KMS-11 (cell line): ENCODE data around the gene PPIB.

Experiments
- H2AFZ ChIP-seq: fragments of 200-600 bp; sonication (generic); 2 replicates; pipeline ENCODE4 v1.6.1; 2016; ENCODE audit warnings: antibody characterized with exemption, mixed run types, low read depth
- H3K27ac ChIP-seq: fragments of 200-600 bp; sonication (generic); 2 replicates; pipeline ENCODE4 v1.6.1; 2016; ENCODE audit warnings: mild to moderate bottlenecking, mixed run types
- H3K27me3 ChIP-seq: fragments of 200-600 bp; sonication (generic); 2 replicates; pipeline ENCODE4 v1.6.1; 2017; ENCODE audit warnings: mild to moderate bottlenecking, low read depth, mixed run types, moderate library complexity; ENCODE audit not compliant: insufficient read depth
- H3K36me3 ChIP-seq: fragments of 200-600 bp; sonication (generic); 2 replicates; pipeline ENCODE4 v1.6.1; 2017; ENCODE audit warnings: mild to moderate bottlenecking, mixed run types; ENCODE audit not compliant: insufficient read depth
- H3K4me1 ChIP-seq: fragments of 200-600 bp; sonication (generic); 2 replicates; pipeline ENCODE4 v1.6.1; 2016; ENCODE audit warnings: mild to moderate bottlenecking, low read depth, mixed run types; ENCODE audit not compliant: poor library complexity, severe bottlenecking
- H3K4me2 ChIP-seq: fragments of 200-600 bp; sonication (generic); 2 replicates; pipeline ENCODE4 v1.7.0; 2016; ENCODE audit warnings: mild to moderate bottlenecking, mixed run types
- H3K4me3 ChIP-seq: fragments of 200-600 bp; sonication (generic); IDR thresholded peaks from 2 replicates; pipeline ENCODE4 v1.6.1; 2017; ENCODE audit warnings: low read depth, low read length, mixed read lengths; ENCODE audit not compliant: insufficient read depth
- H3K79me2 ChIP-seq: fragments of 200-600 bp; sonication (generic); 2 replicates; pipeline ENCODE4 v1.6.1; 2016; ENCODE audit warnings: low read depth, mixed run types; ENCODE audit not compliant: insufficient read depth
- H3K9ac ChIP-seq: fragments of 200-600 bp; sonication (generic); 2 replicates; pipeline ENCODE4 v1.6.1; 2016; ENCODE audit warnings: mild to moderate bottlenecking, mixed run types
- H4K20me1 ChIP-seq: fragments of 200-600 bp; sonication (generic); 2 replicates; pipeline ENCODE4 v1.6.1; 2016; ENCODE audit warnings: mild to moderate bottlenecking, mixed run types; ENCODE audit not compliant: insufficient read depth
- TF ChIP-seq, protein P1 (sequence below): fragments of 200-600 bp; sonication (generic); conservative IDR thresholded peaks from 2 replicates; pipeline ENCODE4 v1.6.1; 2017; ENCODE audit warnings: low read depth, mild to moderate bottlenecking, antibody characterized with exemption, low read length, moderate library complexity, mixed read lengths

PPIB gene

DNA sequence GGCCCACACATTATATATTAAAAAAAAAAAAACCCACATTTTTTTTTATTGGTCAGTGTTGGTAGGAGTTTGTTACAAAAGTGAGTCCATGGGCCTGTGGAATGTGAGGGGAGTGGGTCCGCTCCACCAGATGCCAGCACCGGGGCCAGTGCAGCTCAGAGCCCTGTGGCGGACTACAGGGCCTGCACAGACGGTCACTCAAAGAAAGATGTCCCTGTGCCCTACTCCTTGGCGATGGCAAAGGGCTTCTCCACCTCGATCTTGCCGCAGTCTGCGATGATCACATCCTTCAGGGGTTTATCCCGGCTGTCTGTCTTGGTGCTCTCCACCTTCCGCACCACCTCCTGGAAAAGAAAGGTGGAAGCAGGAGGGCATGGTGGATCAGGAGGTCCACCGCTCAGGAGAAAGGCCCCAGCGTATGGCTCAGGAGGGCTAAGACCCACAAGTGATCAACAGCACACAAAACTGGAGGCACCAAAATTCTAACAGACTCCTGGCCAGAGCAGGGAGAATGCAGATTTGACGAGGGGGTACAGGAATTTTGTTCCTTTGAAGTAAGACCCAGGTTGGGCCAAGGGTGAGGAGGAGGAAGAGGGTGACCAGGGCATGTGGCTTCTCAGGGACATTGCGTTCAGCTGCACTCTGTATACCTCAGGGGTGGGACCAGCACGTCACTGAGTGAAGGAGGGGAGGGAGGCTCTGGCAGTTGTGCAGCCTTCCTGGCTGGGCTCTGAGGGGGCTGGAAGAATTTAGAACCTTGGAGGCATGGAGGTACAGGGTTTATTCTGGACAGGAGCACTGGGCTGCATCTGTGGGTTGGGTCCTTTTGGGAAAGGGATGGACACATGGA lies 6.8 kb downstream of the PPIB start:
- Histone ChIP-seq H3K27ac (no peak overlapping the region), H3K4me3 (no peak overlapping the region), H2AFZ (no peak overlapping the region), H3K4me2 (no peak overlapping the region), H3K27me3 (peaks cover 8% of the 10 kb centered on the region), H3K36me3 (peaks cover 6% of the 10 kb centered on the region; the same call in 1 of the 2 replicates), H4K20me1 (no peaks in the 10 kb centered on the region), H3K79me2 (peaks cover 10% of the 10 kb centered on the region), H3K9ac (no peak overlapping the region), H3K4me1 (peaks cover 28% of the 10 kb centered on the region)
- TF ChIP-seq, protein P1, sequence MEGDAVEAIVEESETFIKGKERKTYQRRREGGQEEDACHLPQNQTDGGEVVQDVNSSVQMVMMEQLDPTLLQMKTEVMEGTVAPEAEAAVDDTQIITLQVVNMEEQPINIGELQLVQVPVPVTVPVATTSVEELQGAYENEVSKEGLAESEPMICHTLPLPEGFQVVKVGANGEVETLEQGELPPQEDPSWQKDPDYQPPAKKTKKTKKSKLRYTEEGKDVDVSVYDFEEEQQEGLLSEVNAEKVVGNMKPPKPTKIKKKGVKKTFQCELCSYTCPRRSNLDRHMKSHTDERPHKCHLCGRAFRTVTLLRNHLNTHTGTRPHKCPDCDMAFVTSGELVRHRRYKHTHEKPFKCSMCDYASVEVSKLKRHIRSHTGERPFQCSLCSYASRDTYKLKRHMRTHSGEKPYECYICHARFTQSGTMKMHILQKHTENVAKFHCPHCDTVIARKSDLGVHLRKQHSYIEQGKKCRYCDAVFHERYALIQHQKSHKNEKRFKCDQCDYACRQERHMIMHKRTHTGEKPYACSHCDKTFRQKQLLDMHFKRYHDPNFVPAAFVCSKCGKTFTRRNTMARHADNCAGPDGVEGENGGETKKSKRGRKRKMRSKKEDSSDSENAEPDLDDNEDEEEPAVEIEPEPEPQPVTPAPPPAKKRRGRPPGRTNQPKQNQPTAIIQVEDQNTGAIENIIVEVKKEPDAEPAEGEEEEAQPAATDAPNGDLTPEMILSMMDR, result no peak

DNA sequence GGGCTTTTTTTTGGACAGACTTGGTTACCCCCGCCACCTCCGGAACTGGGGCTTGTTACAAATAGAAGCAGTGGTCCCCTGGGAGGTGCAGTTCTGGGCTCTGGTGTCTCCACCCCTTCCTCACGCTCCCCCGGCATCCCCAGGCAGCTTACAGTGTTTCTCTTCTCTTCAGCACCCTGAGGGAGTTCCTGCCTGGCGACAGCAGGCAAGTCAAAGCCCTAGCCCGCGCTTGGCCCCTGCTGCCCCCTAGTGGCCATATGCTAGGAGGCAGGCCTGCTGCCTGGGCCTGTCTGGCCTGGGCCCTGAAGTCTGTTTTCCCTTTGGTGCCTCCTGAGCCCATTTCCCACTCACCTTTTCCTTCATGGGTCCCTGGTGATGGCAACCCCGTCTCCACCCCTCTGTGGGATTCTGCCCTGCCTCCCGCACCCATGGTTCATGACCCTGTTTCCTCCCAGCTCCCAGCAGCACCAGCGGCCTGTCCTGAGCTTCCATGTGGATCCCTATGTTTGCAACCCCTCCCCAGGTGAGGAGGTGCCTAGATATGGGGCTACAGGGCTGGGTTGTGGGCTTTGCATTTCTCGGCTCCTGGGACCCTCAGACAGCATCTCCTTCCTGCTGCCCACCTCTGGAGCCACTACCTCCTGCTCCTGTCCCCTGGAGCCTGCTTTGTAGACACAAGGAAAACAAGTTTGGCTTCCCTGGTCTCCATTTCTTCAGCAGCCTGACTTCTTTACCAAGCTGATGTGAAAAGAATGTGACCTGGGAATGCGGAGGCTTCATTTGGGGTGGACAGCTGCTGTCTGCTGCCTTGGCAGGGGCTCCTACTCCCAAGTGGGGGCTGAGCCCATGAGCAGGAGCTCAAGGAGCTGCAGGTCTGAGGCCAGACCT lies 9.1 kb downstream of the PPIB start:
- Histone ChIP-seq H3K27ac (peak overlapping the region; percentile 21; the same call in 1 of the 2 replicates), H4K20me1 (no peaks in the 10 kb centered on the region), H3K4me2 (peak overlapping the region; percentile 80), H3K4me1 (peaks cover 24% of the 10 kb centered on the region), H3K36me3 (peaks cover 6% of the 10 kb centered on the region; the same call in 1 of the 2 replicates), H3K27me3 (peaks cover 8% of the 10 kb centered on the region), H3K4me3 (no peak overlapping the region), H2AFZ (no peak overlapping the region), H3K79me2 (no peaks in the 10 kb centered on the region), H3K9ac (no peak overlapping the region)
- TF ChIP-seq, protein P1, result peak; percentile 91

DNA sequence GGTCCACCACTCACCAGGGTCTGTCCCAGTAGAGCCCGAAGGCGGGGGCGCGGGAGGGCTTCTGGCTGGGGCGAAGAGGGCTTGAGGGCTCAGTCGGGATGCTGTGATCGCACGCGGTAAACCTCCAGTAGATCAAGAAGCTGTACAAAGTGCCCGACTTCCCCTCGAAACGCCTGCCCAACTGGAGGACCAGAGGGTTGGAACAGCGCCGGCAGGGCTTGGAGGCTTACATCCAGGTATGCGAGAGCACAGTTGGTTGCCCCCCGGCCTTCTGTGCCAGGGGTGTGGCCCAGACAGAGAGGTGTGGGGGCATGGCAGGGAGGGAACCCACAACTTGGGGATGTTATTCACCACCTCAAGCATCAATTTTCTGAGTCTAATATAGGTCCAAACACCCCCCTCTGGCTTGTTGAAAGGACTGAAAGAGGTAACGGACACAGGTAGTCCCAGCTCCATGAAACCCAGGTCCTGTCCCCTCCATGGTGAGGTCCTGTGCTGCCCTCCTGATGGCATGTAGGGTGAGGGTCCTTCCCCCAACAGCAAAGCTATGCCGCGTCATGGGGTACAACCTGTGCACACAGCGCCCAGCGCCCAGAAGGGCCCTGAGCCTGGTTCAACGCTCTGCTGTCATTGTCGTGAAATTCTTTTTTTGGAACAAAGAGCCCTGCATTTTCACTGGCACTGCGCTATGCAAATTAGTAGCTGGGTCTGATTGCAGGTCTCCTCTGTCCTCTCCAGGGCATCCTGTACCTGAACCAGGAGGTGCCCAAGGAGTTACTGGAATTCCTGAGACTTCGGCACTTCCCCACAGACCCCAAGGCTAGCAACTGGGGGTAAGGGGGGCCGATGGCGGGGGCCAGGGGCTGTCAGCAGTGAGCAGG lies 10.1 kb downstream of the PPIB start:
- peak overlapping the region; percentile 80 for H3K4me2 ChIP-seq
- peaks cover 24% of the 10 kb centered on the region for H3K4me1 ChIP-seq
- H3K27me3 ChIP-seq, result peaks cover 8% of the 10 kb centered on the region
- peaks cover 6% of the 10 kb centered on the region; the same call in 1 of the 2 replicates for H3K36me3 ChIP-seq
- no peak overlapping the region; the same call in 1 of the 2 replicates for H3K9ac ChIP-seq
- H3K4me3 ChIP-seq, result no peak overlapping the region
- TF ChIP-seq, protein P1, result no peak
- H3K27ac ChIP-seq, result no peak overlapping the region
- H2AFZ ChIP-seq, result peak overlapping the region; percentile 99
- no peaks in the 10 kb centered on the region for H3K79me2 ChIP-seq
- no peaks in the 10 kb centered on the region for H4K20me1 ChIP-seq
